H1 (cell line): ENCODE results near the gene SPECC1. TPM values are rescaled to one million over a fixed set of nuclear protein-coding genes. Genes with fewer than 3 reads are reported as not detected.

ENCODE experiments used
- CTCF ChIA-PET: fragments of 300-600 bp; sonication (Branson Sonifier 250); formaldehyde crosslinking; loops from one replicate; lab custom pipeline; 2021; ENCODE audit not compliant: partially characterized antibody; lab: Charles Lee
- POLR2A ChIA-PET: fragments of 300-600 bp; sonication (Branson Sonifier 250); formaldehyde crosslinking; loops from one replicate; lab custom pipeline; 2021; ENCODE audit warnings: inconsistent platforms; ENCODE audit not compliant: partially characterized antibody; lab: Charles Lee
- DNase-seq, 2 experiments: peaks; one replicate each; pipeline versions ENCODE4 v3.0.0 to v3.0.0-alpha.2; 2010 to 2022; ENCODE audit warnings: low spot score in 2 of 2, low read depth in 1 of 2, mixed read lengths in 1 of 2
- FAIRE-seq: peaks from 2 replicates; lab custom pipeline; 2011; peaks lifted over from hg19 to GRCh38; lab: Jason Lieb, UNC
- H2AFZ ChIP-seq: 2 replicates; pipeline ENCODE4 v1.8.1; 2012; ENCODE audit warnings: low read length, inconsistent platforms
- H2AK5ac ChIP-seq: 2 replicates; pipeline ENCODE4 v1.6.1; 2013; ENCODE audit warnings: low read depth, low read length
- H2BK120ac ChIP-seq: replicated peaks from 2 replicates; pipeline ENCODE3; 2013; ENCODE audit warnings: low read depth, low read length, inconsistent platforms
- H2BK12ac ChIP-seq: 2 replicates; pipeline ENCODE4 v1.6.1; 2013; ENCODE audit warnings: low read depth, low read length
- H2BK15ac ChIP-seq: 2 replicates; pipeline ENCODE4 v1.6.1; 2013; ENCODE audit warnings: low read length
- H2BK20ac ChIP-seq: 2 replicates; pipeline ENCODE4 v1.6.1; 2013; ENCODE audit warnings: low read length
- H2BK5ac ChIP-seq: 2 replicates; pipeline ENCODE4 v1.6.1; 2013; ENCODE audit warnings: low read depth, low read length
- H3K14ac ChIP-seq: 2 replicates; pipeline ENCODE4 v1.6.1; 2013; ENCODE audit warnings: inconsistent platforms; ENCODE audit not compliant: insufficient read length
- H3K18ac ChIP-seq: 2 replicates; pipeline ENCODE4 v1.6.1; 2013; ENCODE audit warnings: low read length; ENCODE audit errors: extremely low read depth
- H3K23ac ChIP-seq: 2 replicates; pipeline ENCODE4 v1.6.1; 2013; ENCODE audit warnings: inconsistent platforms; ENCODE audit not compliant: insufficient read length
- H3K23me2 ChIP-seq: 2 replicates; pipeline ENCODE4 v1.6.1; 2013; ENCODE audit warnings: low read depth, low read length
- H3K27ac ChIP-seq: 2 replicates; pipeline ENCODE4 v1.6.1; 2011; ENCODE audit warnings: low read depth, low read length, inconsistent platforms
- H3K27me3 ChIP-seq, 4 experiments: replicated peaks in 1 of 4; 1 replicate in 1 of 4; 2 replicates in 3 of 4; pipeline versions ENCODE4 v1.6.1 to v1.8.1; 2011 to 2013; ENCODE audit warnings: low read length in 3 of 4, mild to moderate bottlenecking in 3 of 4, inconsistent platforms in 2 of 4, mixed read lengths in 2 of 4, moderate library complexity in 1 of 4; ENCODE audit not compliant: control insufficient read depth in 3 of 4, insufficient read depth in 3 of 4; ENCODE audit errors: extremely low read depth in 1 of 4
- H3K36me3 ChIP-seq, 4 experiments: 2 replicates each; pipeline versions ENCODE4 v1.6.1 to v1.8.1; 2011 to 2013; ENCODE audit warnings: mild to moderate bottlenecking in 4 of 4, low read length in 3 of 4, moderate library complexity in 2 of 4, control low read depth in 1 of 4, inconsistent platforms in 1 of 4; ENCODE audit not compliant: insufficient read depth in 4 of 4, control insufficient read depth in 2 of 4
- H3K4ac ChIP-seq: replicated peaks from 2 replicates; pipeline ENCODE3; 2013; ENCODE audit warnings: low read length, low read depth, mixed read lengths, inconsistent platforms; ENCODE audit not compliant: insufficient read length
- H3K4me1 ChIP-seq, 4 experiments: replicated peaks in 1 of 4; 1 replicate in 1 of 4; 2 replicates in 3 of 4; pipeline versions ENCODE4 v1.6.1 to v1.8.1; 2011 to 2013; ENCODE audit warnings: low read length in 3 of 4, inconsistent platforms in 2 of 4, mixed read lengths in 1 of 4; ENCODE audit not compliant: insufficient read depth in 4 of 4, control insufficient read depth in 3 of 4
- H3K4me2 ChIP-seq, 2 experiments: 2 replicates each; pipeline versions ENCODE4 v1.6.1 to v1.8.1; 2011 to 2013; ENCODE audit warnings: low read depth in 2 of 2, low read length in 2 of 2, control low read depth in 1 of 2, inconsistent platforms in 1 of 2, mild to moderate bottlenecking in 1 of 2; ENCODE audit not compliant: insufficient read depth in 1 of 2
- H3K4me3 ChIP-seq, 4 experiments: fragments of 200-600, 300-600 bp in 1 of 4; sonication (generic), shearing (Covaris generic), sonication (Bioruptor Twin) in 1 of 4; 2 replicates each; pipeline versions ENCODE4 v1.5.1 to v1.8.1; 2011 to 2016; ENCODE audit warnings: low read length in 4 of 4, low read depth in 3 of 4, control low read depth in 2 of 4, inconsistent platforms in 2 of 4, mild to moderate bottlenecking in 2 of 4, mixed read lengths in 1 of 4, moderate library complexity in 1 of 4; ENCODE audit not compliant: insufficient read depth in 2 of 4; ENCODE audit errors: extremely low read depth in 1 of 4
- H3K56ac ChIP-seq: replicated peaks from 2 replicates; pipeline ENCODE3; 2013; ENCODE audit warnings: low read depth, mild to moderate bottlenecking, mixed read lengths, low read length, inconsistent platforms; ENCODE audit not compliant: insufficient read length
- H3K79me1 ChIP-seq: 2 replicates; pipeline ENCODE4 v1.6.1; 2013; ENCODE audit warnings: low read depth, low read length, control low read depth
- H3K79me2 ChIP-seq, 2 experiments: 2 replicates each; pipeline versions ENCODE4 v1.6.1 to v1.8.1; 2012 to 2013; ENCODE audit warnings: low read length in 2 of 2, mild to moderate bottlenecking in 2 of 2, inconsistent platforms in 1 of 2; ENCODE audit not compliant: insufficient read depth in 2 of 2, control insufficient read depth in 1 of 2
- H3K9ac ChIP-seq, 4 experiments: replicated peaks in 1 of 4; 1 replicate in 1 of 4; 2 replicates in 3 of 4; pipeline versions ENCODE4 v1.6.1 to v1.8.1; 2011 to 2013; ENCODE audit warnings: low read depth in 3 of 4, low read length in 3 of 4, control low read depth in 2 of 4, mild to moderate bottlenecking in 2 of 4, moderate library complexity in 2 of 4, inconsistent platforms in 1 of 4; ENCODE audit errors: extremely low read depth in 1 of 4
- H3K9me3 ChIP-seq, 2 experiments: 2 replicates each; pipeline versions ENCODE4 v1.6.1 to v1.8.1; 2012 to 2013; ENCODE audit warnings: mild to moderate bottlenecking in 2 of 2, moderate library complexity in 2 of 2, control low read depth in 1 of 2, inconsistent platforms in 1 of 2, low read depth in 1 of 2, low read length in 1 of 2, mixed read lengths in 1 of 2; ENCODE audit not compliant: insufficient read depth in 2 of 2
- H4K20me1 ChIP-seq, 2 experiments: replicated peaks in 1 of 2; 2 replicates each; pipeline versions ENCODE3 to v1.8.1; 2011 to 2013; ENCODE audit warnings: inconsistent platforms in 2 of 2, low read length in 2 of 2, mild to moderate bottlenecking in 1 of 2; ENCODE audit not compliant: insufficient read depth in 2 of 2, control insufficient read depth in 1 of 2
- H4K5ac ChIP-seq: 2 replicates; pipeline ENCODE4 v1.6.1; 2013; ENCODE audit warnings: low read length, low read depth, mixed read lengths, inconsistent platforms; ENCODE audit not compliant: insufficient read length
- H4K8ac ChIP-seq: 2 replicates; pipeline ENCODE4 v1.8.0; 2013; ENCODE audit warnings: mild to moderate bottlenecking, moderate library complexity, low read length, inconsistent platforms; ENCODE audit not compliant: insufficient read depth; ENCODE audit errors: extremely low read depth
- H4K91ac ChIP-seq: replicated peaks from 2 replicates; pipeline ENCODE3; 2013; ENCODE audit warnings: low read length, mixed read lengths, inconsistent platforms; ENCODE audit not compliant: insufficient read length
- BACH1 ChIP-seq: IDR thresholded peaks from 2 replicates; pipeline ENCODE4 v1.6.1; 2012; ENCODE audit warnings: low read length, improper control_type of control experiment
- CREB1 ChIP-seq: IDR thresholded peaks from 2 replicates; pipeline ENCODE4 v1.6.1; 2012; ENCODE audit warnings: inconsistent platforms
- GABPA ChIP-seq: IDR thresholded peaks from 2 replicates; pipeline ENCODE4 v1.6.1; 2011; ENCODE audit warnings: mild to moderate bottlenecking, low read length, moderate library complexity, borderline replicate concordance; ENCODE audit not compliant: insufficient read depth
- HDAC6 ChIP-seq: IDR thresholded peaks from one replicate; pipeline ENCODE4 v1.7.1; 2012; ENCODE audit warnings: low read depth, mild to moderate bottlenecking, inconsistent platforms, low read length, moderate library complexity
- TBP ChIP-seq: IDR thresholded peaks from 2 replicates; pipeline ENCODE4 v1.6.1; 2011; ENCODE audit warnings: low read depth, low read length, improper control_type of control experiment
- WGBS, 2 experiments: shearing (Covaris generic) in 1 of 2; methylation state at CpG; one replicate each; pipeline versions ENCODE4 v1.1.6 to v1.1.7; 2013 to 2015; ENCODE audit warnings: low lambda C conversion rate in 2 of 2, mixed read lengths in 2 of 2, inconsistent platforms in 1 of 2, low coverage in 1 of 2, missing lambda C conversion rate in 1 of 2; ENCODE audit not compliant: insufficient replicate concordance in 2 of 2, insufficient coverage in 1 of 2, insufficient read length in 1 of 2; ENCODE audit errors: extremely low coverage in 1 of 2, missing lambda C conversion rate in 1 of 2; 5-methylcytosine and 5-hydroxymethylcytosine counted together
- polyA plus RNA-seq, 7 experiments: library from polyadenylated mRNA; depleted of rRNA in 3 of 7; stranded (reverse) in 5 of 7; unstranded in 2 of 7; fragments of >200 nt in 5 of 7; fragments of 200-250 nt in 2 of 7; gene quantifications; 1 replicate in 5 of 7; 2 replicates in 1 of 7; 4 replicates in 1 of 7; pipeline versions ENCODE4 v1.2.1 to v1.2.3, GENCODE V29; 2011 to 2013; ENCODE audit warnings: missing spikeins in 2 of 7, mixed read lengths in 2 of 7
- total RNA-seq: library from RNA; stranded (reverse); fragmentation: NEBNext Ultra II Directional; extraction: Animal tissue kit (Norgen Biotek cat#: 25700); gene quantifications from 2 replicates; pipeline ENCODE4 v1.2.1, GENCODE V29; 2021

Gene SPECC1
- total and polyA plus RNA-seq, 2 of the 8 experiments (the other 6 are each of a cell fraction or from before 2014, with no cell fraction given): 35.8 to 87.9 TPM

- no peak for DNase-seq
- CTCF ChIA-PET: interaction anchor here (2.5 kb wide), 1 partner anchor 21 kb away, joined by 11 read pairs; no protein-coding TSS in a partner anchor
- Histone ChIP-seq H2BK120ac (no peak overlapping the region), H3K27ac (no peak overlapping the region), H4K20me1 (peaks cover 0 to 1% of the 10 kb centered on the region in 2 experiments), H2AK5ac (no peak overlapping the region), H3K9me3 (no peaks in the 10 kb centered on the region; a peak in 1 of 4 replicates), H2AFZ (no peak overlapping the region), H3K23ac (no peak overlapping the region), H2BK15ac (no peak overlapping the region), H4K8ac (no peak overlapping the region), H4K5ac (no peak overlapping the region), H3K18ac (no peak overlapping the region), H3K27me3 (no peaks in the 10 kb centered on the region), H3K4me2 (no peak overlapping the region), H3K4ac (no peak overlapping the region), H3K14ac (no peak overlapping the region), H3K4me1 (peaks cover 4 to 26% (median 10%) of the 10 kb centered on the region in 4 experiments), H3K36me3 (peaks cover 0 to 10% (median 3%) of the 10 kb centered on the region in 4 experiments; a peak in 3 of 8 replicates), H3K79me2 (peaks cover 0 to 73% of the 10 kb centered on the region in 2 experiments; a peak in 2 of 4 replicates), H3K23me2 (no peaks in the 10 kb centered on the region), H3K9ac (no peak overlapping the region), H4K91ac (no peak overlapping the region), H2BK5ac (no peak overlapping the region), H3K79me1 (peaks cover 8% of the 10 kb centered on the region; the same call in 1 of the 2 replicates), H2BK20ac (no peak overlapping the region), H3K4me3 (no peak overlapping the region), H2BK12ac (no peak overlapping the region), H3K56ac (no peak overlapping the region)
- POLR2A ChIA-PET: interaction anchor here (2.5 kb wide), 1 partner anchor 10 kb away, joined by 8 read pairs; no protein-coding TSS in a partner anchor
- TF ChIP-seq BACH1 (no peak), HDAC6 (no peak), GABPA (no peak), TBP (no peak), CREB1 (no peak)
- no peak for FAIRE-seq
- 89% methylated on average over 3 of the region's 3 CpGs; no CpG with 5 or more reads in 1 of the 2 experiments for WGBS, 2 experiments
Observed at GRCh38 chr17:20206591-20206990, 197.4 kb downstream of the SPECC1 start.
